Measurements from ENCODE around the gene SLC2A4. TPM values are rescaled to one million over a fixed set of nuclear protein-coding genes. Genes with fewer than 3 reads are reported as not detected.
A peak's percentile ranks its signal among the peaks of the same experiment; 100 is the strongest.

SLC2A4 gene
- total RNA-seq, 1 experiment from 2014 or later, result 3.8 TPM

DNA sequence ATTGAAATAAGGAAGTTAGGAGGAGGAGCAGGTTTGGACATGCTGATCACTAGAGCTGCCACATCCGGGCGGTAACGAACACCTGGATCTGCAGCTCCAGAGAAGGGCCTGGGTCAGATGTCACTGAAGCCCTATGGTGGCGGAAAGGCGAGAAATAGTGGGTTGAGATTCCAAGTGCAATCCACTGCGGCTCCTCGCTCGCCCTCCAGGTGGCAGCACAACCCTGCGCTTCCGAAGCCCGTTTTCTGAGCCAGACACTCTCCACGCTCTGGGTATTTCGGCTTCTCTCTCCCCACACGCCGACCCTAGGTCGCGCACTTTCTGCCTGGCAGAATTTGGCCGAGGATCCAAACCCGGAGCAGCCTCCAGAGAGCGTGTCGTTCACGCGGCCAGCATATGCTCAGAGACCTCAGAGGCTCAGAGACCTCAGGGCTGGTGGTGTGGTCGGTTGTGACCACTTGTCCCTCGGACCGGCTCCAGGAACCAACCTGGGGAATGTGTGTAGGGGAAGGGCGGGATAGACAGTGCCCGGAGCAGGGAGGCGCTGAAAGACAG lies 922 bp upstream of the SLC2A4 start:
- H3K27me3 ChIP-seq (ENCODE audit: control insufficient read depth, insufficient read depth, low read length), result peaks cover 17% of the 10 kb centered on the region
- H3K4me3 ChIP-seq (ENCODE audit: insufficient read depth, low read depth, low read length), result peak overlapping the region; percentile 36
- H3K36me3 ChIP-seq (replicated peaks; ENCODE audit: control insufficient read depth, insufficient read depth, low read length), result no peaks in the 10 kb centered on the region
- peak; percentile 91 for DNase-seq

DNA sequence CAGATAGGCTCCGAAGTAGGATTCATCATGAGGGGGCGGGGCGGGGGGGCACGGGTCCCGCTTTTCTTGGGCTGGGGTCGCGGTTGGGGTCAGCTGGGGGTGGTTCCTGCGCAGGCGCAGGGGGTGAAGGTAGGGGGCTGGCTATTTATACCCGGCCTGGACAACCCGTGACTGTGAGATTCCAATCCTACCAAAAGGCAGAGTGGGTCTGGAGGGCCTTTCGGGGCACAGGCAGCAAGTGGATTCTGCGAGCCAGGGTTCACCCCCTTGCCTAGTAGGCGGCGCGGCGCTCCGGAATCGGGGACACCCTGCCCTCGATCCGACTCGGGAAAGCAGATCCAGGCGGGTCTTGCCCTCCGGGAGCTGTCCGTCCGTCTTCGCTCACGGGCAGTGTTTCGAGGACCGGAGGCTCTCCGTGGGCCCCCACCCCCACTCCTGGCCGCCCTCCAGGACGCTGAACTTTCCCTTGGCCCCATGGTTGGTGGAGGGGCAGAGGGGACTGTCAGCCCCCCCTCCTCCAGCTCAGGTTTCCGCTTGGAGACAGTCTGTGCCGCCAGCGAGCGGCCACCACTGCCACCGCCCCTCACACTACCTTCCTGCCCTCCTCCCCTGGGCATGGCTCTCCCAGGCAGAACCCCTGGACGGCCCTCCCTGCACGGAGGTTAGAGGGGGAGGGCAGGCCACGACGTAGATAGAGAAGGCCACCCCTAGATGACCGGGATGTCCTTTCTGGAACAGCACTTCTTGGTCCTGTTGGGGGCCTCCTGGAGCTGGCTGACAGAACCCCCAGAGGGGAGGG lies 634 bp downstream of the SLC2A4 start:
- no peaks in the 10 kb centered on the region for H3K36me3 ChIP-seq (replicated peaks; ENCODE audit: control insufficient read depth, insufficient read depth, low read length)
- H3K4me3 ChIP-seq (ENCODE audit: insufficient read depth, low read depth, low read length), result peak overlapping the region; percentile 65
- no peak for DNase-seq
- peaks cover 17% of the 10 kb centered on the region for H3K27me3 ChIP-seq (ENCODE audit: control insufficient read depth, insufficient read depth, low read length)

DNA sequence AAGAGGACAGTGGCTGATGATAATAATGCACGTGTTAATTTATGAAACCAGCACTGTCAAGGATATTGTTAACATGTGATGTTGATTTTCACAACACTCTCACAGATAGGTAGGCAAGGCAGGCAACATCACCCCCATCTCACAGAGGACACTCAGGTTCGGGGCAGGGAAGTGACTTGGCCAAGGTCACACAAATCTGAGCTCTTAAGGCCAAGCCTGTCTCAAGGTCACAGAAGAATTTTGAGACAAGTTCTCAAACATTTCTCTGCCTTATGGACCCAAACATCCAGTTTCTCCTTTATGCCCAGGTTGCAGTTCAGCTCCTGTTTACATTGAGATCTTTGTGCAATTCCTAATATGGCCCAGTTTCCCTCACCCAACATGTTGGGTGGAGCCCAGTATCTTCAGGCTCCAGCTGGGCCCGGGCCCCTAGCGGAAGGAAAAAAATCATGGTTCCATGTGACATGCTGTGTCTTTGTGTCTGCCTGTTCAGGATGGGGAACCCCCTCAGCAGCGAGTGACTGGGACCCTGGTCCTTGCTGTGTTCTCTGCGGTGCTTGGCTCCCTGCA lies 1.3 kb downstream of the SLC2A4 start:
- no peak overlapping the region for H3K4me3 ChIP-seq (ENCODE audit: insufficient read depth, low read depth, low read length)
- H3K36me3 ChIP-seq (replicated peaks; ENCODE audit: control insufficient read depth, insufficient read depth, low read length), result no peaks in the 10 kb centered on the region
- DNase-seq, result peak; percentile 20
- H3K27me3 ChIP-seq (ENCODE audit: control insufficient read depth, insufficient read depth, low read length), result peaks cover 17% of the 10 kb centered on the region

DNA sequence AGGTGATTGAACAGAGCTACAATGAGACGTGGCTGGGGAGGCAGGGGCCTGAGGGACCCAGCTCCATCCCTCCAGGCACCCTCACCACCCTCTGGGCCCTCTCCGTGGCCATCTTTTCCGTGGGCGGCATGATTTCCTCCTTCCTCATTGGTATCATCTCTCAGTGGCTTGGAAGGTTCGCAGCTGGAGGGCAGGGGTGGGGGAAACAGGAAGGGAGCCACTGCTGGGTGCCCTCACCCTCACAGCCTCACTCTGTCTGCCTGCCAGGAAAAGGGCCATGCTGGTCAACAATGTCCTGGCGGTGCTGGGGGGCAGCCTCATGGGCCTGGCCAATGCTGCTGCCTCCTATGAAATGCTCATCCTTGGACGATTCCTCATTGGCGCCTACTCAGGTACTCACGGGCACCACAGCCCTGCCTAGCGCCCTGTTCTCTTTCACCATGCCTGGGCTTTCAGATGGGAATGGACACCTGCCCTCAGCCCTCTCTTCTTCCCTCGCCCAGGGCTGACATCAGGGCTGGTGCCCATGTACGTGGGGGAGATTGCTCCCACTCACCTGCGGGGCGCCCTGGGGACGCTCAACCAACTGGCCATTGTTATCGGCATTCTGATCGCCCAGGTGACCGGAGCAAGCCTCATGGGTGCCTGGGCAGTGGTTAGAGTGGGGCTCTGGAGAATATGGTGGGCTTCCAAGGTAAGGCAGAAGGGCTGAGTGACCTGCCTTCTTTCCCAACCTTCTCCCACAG lies 2.1 kb downstream of the SLC2A4 start:
- peak; percentile 33 for DNase-seq
- Histone ChIP-seq H3K4me3 (ENCODE audit: insufficient read depth, low read depth, low read length) (no peak overlapping the region), H3K27me3 (ENCODE audit: control insufficient read depth, insufficient read depth, low read length) (peaks cover 17% of the 10 kb centered on the region), H3K36me3 (replicated peaks; ENCODE audit: control insufficient read depth, insufficient read depth, low read length) (no peaks in the 10 kb centered on the region; the same call in 1 of the 2 replicates)

DNA sequence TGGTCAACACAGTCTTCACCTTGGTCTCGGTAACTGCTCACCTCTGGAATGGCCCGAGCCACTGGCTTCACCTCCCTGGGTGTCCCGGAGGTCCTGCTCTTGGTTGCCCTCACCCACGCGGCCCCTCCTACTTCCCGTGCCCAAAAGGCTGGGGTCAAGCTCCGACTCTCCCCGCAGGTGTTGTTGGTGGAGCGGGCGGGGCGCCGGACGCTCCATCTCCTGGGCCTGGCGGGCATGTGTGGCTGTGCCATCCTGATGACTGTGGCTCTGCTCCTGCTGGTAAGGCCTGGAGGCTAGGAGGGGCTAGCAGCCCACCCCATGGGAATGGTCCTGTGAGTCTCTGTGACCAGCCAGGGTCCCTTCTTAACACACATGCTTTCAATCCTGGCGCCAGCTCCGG lies 3.4 kb downstream of the SLC2A4 start:
- H3K27me3 ChIP-seq (ENCODE audit: control insufficient read depth, insufficient read depth, low read length), result peaks cover 17% of the 10 kb centered on the region
- no peak for DNase-seq
- no peak overlapping the region for H3K4me3 ChIP-seq (ENCODE audit: insufficient read depth, low read depth, low read length)
- no peaks in the 10 kb centered on the region; the same call in 1 of the 2 replicates for H3K36me3 ChIP-seq (replicated peaks; ENCODE audit: control insufficient read depth, insufficient read depth, low read length)

DNA sequence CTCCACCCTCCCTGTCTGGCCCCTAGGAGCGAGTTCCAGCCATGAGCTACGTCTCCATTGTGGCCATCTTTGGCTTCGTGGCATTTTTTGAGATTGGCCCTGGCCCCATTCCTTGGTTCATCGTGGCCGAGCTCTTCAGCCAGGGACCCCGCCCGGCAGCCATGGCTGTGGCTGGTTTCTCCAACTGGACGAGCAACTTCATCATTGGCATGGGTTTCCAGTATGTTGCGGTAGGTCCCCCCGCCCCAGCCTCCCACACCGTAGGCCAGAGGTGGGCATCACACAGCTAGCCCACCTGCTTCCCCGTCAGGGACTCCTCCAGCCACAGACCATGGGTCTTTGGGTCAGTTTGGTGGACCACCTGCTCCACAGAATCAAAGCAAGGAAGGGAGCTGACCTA lies 4.2 kb downstream of the SLC2A4 start:
- DNase-seq, result peak; percentile 15
- no peak overlapping the region for H3K4me3 ChIP-seq (ENCODE audit: insufficient read depth, low read depth, low read length)
- H3K36me3 ChIP-seq (replicated peaks; ENCODE audit: control insufficient read depth, insufficient read depth, low read length), result no peaks in the 10 kb centered on the region; the same call in 1 of the 2 replicates
- H3K27me3 ChIP-seq (ENCODE audit: control insufficient read depth, insufficient read depth, low read length), result peaks cover 20% of the 10 kb centered on the region

DNA sequence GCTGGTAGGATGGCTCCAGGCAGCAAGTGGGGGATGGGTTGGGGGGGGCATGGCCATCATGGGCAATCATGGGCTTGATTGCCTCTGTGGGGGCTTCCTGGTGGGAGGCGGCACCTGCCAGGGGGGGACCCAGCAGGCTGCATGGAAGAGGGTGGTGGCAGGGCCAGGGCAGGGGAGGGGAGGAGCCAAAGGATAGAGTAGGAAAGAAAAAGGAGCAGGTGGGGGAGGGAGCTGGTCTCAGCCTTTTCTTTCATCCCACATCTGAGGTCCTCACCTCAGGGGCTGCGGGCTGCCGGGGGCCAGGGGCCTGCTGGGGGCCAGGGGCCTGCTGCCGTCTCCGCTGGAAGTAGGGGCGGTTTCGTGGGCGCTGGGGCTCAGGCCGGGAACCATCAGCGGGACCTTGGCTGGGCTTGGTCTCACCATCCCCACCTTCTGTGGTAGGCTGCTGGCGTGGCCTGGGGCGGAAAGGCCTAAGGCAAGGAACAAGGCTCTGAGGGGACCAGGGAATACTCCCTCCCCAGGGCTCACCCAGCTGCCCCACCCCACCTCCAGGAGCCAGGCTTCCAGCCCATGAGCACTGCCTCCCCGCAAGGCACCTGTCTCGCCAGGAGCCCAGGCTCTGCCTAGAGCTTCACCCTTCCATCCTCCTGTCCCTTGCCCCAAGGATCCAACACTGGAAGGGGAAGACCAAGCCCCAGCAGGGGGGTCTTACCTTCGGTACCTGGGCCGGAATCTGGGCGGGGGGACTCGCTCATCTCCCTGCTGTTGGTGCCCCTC lies 7.9 kb downstream of the SLC2A4 start:
- peak; percentile 80 for DNase-seq
- Histone ChIP-seq H3K4me3 (ENCODE audit: insufficient read depth, low read depth, low read length) (no peak overlapping the region), H3K27me3 (ENCODE audit: control insufficient read depth, insufficient read depth, low read length) (peaks cover 22% of the 10 kb centered on the region; the same call in 1 of the 2 replicates), H3K36me3 (replicated peaks; ENCODE audit: control insufficient read depth, insufficient read depth, low read length) (no peaks in the 10 kb centered on the region; the same call in 1 of the 2 replicates)

DNA sequence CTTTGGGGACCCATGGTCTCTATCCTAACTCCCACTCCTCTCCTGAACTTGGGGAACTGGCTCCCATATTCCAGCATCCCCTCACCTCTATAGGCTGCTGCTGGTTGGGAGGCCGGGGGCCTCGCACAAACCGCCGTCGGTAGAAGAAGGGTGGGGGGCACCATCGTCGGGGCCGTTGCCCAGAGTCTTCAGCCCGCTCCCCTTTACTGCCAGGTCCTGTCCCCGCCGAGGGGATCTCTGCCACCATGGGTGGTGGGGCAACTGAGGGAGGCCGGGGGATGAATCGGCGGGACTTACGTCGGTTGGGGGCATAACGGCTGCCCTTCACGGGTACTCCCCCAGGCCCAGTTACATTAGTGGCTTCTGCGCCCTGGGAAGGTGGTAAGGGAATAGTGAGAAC lies 8.6 kb downstream of the SLC2A4 start:
- H3K4me3 ChIP-seq (ENCODE audit: insufficient read depth, low read depth, low read length), result no peak overlapping the region
- no peaks in the 10 kb centered on the region; the same call in 1 of the 2 replicates for H3K36me3 ChIP-seq (replicated peaks; ENCODE audit: control insufficient read depth, insufficient read depth, low read length)
- H3K27me3 ChIP-seq (ENCODE audit: control insufficient read depth, insufficient read depth, low read length), result peaks cover 24% of the 10 kb centered on the region
- no peak for DNase-seq

DNA sequence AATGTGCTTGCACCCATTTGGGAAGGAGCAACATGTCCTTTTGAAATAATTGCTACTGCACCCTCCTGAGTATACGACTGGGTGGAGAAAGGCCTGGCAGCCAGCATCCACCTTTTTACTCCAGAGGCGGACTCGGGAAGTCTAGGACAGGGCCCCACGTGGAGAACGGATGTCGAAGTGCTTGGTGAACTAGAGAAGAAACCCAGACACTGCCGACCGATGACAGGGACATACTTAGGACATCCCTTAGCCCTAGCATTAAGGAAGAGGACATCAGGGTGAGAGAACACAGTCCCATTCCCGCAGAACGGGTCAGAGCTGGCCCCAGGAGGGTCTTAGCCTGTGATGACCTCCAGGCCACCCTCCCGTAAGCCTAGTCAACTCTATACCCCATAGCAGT lies 9.2 kb downstream of the SLC2A4 start:
- no peak overlapping the region for H3K4me3 ChIP-seq (ENCODE audit: insufficient read depth, low read depth, low read length)
- no peak for DNase-seq
- peaks cover 28% of the 10 kb centered on the region for H3K27me3 ChIP-seq (ENCODE audit: control insufficient read depth, insufficient read depth, low read length)
- H3K36me3 ChIP-seq (replicated peaks; ENCODE audit: control insufficient read depth, insufficient read depth, low read length), result no peaks in the 10 kb centered on the region; the same call in 1 of the 2 replicates

DNA sequence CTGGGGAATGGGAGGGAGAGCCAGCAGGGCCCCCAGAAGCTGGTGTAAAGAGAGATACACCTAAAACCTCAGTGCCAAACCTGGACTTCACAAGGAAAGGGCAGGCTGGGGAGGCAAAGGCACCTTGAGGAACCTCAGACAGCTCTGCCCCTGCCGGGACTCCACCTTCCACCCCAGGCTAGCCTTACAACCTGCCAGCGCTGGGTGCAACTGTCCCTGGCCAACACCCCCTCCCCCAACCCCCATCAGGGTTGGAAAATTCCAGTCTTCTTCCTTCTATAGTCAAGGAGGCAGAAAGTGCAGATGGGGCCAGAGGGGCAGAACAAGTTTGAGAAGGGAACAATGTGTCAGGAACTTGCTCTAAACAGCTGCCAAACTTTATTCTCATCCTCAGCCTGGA lies 10.7 kb downstream of the SLC2A4 start:
- Histone ChIP-seq H3K4me3 (ENCODE audit: insufficient read depth, low read depth, low read length) (no peak overlapping the region), H3K27me3 (ENCODE audit: control insufficient read depth, insufficient read depth, low read length) (peaks cover 40% of the 10 kb centered on the region), H3K36me3 (replicated peaks; ENCODE audit: control insufficient read depth, insufficient read depth, low read length) (no peaks in the 10 kb centered on the region; the same call in 1 of the 2 replicates)
- DNase-seq, result no peak

DNA sequence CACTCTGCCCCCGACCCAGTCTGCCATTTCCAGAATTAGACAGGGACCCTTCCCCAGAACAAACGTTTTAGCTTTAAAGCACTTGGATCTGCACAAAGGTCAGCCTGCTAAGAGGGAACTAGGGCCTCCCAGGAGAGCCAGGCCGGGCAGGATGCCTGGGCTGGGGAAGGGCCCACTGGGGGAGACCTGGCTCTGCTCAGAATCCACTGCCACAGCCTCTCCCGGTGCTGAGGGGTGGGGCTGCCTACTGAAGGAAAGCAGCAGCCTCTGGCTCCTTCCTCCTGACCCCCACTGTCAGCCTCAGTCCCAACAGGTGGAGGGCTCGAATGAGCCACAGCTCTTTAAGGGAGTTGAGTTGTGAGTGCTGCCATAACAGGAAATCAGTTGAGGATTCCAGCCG lies 11.2 kb downstream of the SLC2A4 start:
- peaks cover 40% of the 10 kb centered on the region for H3K27me3 ChIP-seq (ENCODE audit: control insufficient read depth, insufficient read depth, low read length)

DNA sequence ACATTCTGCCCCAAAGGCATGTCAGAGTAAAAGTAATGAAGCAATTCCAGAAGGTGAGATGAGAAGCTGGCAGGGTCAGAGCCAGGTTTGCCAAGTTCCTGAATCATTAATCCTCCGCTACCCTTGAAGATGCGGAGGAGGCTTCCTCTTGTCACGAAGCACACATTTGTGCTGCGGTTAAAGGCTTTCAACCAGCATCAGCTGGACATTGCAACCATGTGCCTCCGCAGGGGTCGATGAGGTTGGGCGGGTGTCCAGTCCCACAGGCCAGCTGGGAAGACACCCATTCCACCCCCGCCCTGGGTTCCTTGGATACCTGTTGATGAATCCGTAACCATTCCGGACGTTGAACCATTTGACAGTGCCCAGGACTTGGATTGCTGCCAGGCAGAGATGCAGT lies 11.6 kb downstream of the SLC2A4 start:
- peak; percentile 33 for DNase-seq
- Histone ChIP-seq H3K36me3 (replicated peaks; ENCODE audit: control insufficient read depth, insufficient read depth, low read length) (no peaks in the 10 kb centered on the region; the same call in 1 of the 2 replicates), H3K4me3 (ENCODE audit: insufficient read depth, low read depth, low read length) (no peak overlapping the region), H3K27me3 (ENCODE audit: control insufficient read depth, insufficient read depth, low read length) (peaks cover 42% of the 10 kb centered on the region)

More for the DNA sequence above, 11.2 kb downstream of the SLC2A4 start:
- no peaks in the 10 kb centered on the region; the same call in 1 of the 2 replicates for H3K36me3 ChIP-seq (replicated peaks; ENCODE audit: control insufficient read depth, insufficient read depth, low read length)
- DNase-seq, result peak; percentile 47
- H3K4me3 ChIP-seq (ENCODE audit: insufficient read depth, low read depth, low read length), result no peak overlapping the region

DNA sequence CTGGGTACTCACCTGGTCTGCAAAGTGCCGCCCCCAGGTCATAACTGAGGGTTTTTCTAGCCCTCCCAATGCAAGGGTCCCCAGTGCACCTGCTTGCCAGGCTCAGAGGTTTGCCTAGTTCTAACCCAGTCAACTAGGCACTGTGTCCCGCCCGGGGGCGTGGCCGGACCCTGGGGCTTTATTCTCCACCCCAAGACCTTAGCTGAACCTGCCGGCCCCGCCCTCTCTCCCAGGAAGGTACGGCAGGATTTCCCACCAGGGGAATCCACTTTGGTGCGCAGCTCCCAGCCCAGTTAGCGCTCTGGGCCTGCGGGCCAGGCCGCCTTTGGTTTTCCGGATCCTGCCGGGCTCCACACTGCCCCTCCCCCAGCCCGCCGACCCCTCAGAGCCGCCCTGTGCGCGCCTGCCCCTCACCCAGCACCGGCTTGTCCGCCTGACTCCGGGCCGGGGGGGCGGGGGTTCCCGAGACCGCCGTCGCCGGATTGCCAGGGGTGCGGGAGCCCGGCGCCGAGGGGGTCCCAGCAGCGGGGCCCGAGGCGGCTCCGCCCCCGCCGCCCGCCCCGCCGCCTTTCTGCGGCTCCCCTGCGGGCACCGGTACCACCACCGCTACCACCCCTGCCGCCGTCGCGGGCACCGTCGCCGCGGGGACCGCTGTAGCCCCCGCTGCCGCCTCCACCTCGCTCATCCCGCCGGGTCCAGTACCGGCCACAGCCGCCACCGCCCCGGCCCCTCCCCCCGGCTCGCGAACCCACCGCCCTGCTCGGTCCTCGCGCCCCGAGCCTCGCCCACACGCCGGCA lies 12.5 kb downstream of the SLC2A4 start:
- Histone ChIP-seq H3K4me3 (ENCODE audit: insufficient read depth, low read depth, low read length) (peak overlapping the region; percentile 41), H3K27me3 (ENCODE audit: control insufficient read depth, insufficient read depth, low read length) (peaks cover 43% of the 10 kb centered on the region), H3K36me3 (replicated peaks; ENCODE audit: control insufficient read depth, insufficient read depth, low read length) (no peaks in the 10 kb centered on the region)
- peak; percentile 95 for DNase-seq

All from H7 (cell line).